Right lobe of liver (tissue), 4 donors: ENCODE data around the gene SLC13A1.

Source experiments
- CTCF ChIP-seq, 4 donors: fragments of 200-600 bp in 3 of 4; fragments of 450-650 bp in 1 of 4; IDR thresholded peaks; one replicate each; pipeline versions ENCODE4 v1.5.1 to v1.8.0; 2016 to 2022; ENCODE audit warnings: antibody characterized with exemption in 4 of 4, mild to moderate bottlenecking in 2 of 4
- POLR2A ChIP-seq: fragments of 450-650 bp; IDR thresholded peaks from one replicate; pipeline ENCODE4 v1.6.1; 2017; ENCODE audit warnings: antibody characterized with exemption, mild to moderate bottlenecking
- donor health status: DM: no; HTN: no; CAD: no.
- donor health status: DM: no; HTN: no; CAD: no.
- donor health status: DM: no; HTN: yes; CAD: no.

- TF ChIP-seq CTCF (IDR thresholded peaks at IDR 0.05) (no peak), POLR2A (no peak)
Observed at GRCh38 chr7:123216825-123217224, 17.1 kb upstream of the SLC13A1 start.
